GM23248 (cell line): ENCODE measurements around the gene GPX3. TPM values are rescaled to one million over a fixed set of nuclear protein-coding genes. Genes with fewer than 3 reads are reported as not detected.

Source experiments
- DNase-seq: peaks from one replicate; pipeline ENCODE4 v3.0.0-alpha.2; 2015
- H2AFZ ChIP-seq: fragments of 200-600 bp; sonication (generic); 2 replicates; pipeline ENCODE4 v1.6.1; 2016; ENCODE audit warnings: antibody characterized with exemption
- H3F3A ChIP-seq: fragments of 200-600 bp; sonication (generic); 2 replicates; pipeline ENCODE4 v1.6.1; 2016; ENCODE audit warnings: mild to moderate bottlenecking, antibody characterized with exemption, mixed run types; ENCODE audit not compliant: insufficient read depth
- H3K27ac ChIP-seq: fragments of 200-600 bp; sonication (generic); 2 replicates; pipeline ENCODE4 v1.5.1; 2016; ENCODE audit warnings: mild to moderate bottlenecking
- H3K27me3 ChIP-seq: fragments of 200-600 bp; sonication (generic); replicated peaks from 2 replicates; pipeline ENCODE4 v1.6.1; 2016; ENCODE audit warnings: mild to moderate bottlenecking; ENCODE audit not compliant: insufficient read depth
- H3K36me3 ChIP-seq: fragments of 200-600 bp; sonication (generic); 2 replicates; pipeline ENCODE4 v1.6.1; 2016; ENCODE audit warnings: low read depth, mild to moderate bottlenecking
- H3K4me1 ChIP-seq: fragments of 200-600 bp; sonication (generic); 2 replicates; pipeline ENCODE4 v1.6.1; 2016; ENCODE audit warnings: mild to moderate bottlenecking; ENCODE audit not compliant: insufficient read depth
- H3K4me2 ChIP-seq: fragments of 200-600 bp; sonication (generic); one replicate; pipeline ENCODE4 v1.6.1; 2016; ENCODE audit warnings: mild to moderate bottlenecking; ENCODE audit not compliant: unreplicated experiment
- H3K4me3 ChIP-seq: fragments of 200-600 bp; sonication (generic); 2 replicates; pipeline ENCODE4 v1.5.1; 2016; ENCODE audit warnings: mild to moderate bottlenecking
- H3K79me2 ChIP-seq: fragments of 200-600 bp; sonication (generic); 2 replicates; pipeline ENCODE4 v1.6.1; 2016; ENCODE audit warnings: mild to moderate bottlenecking; ENCODE audit not compliant: insufficient read depth
- H3K9ac ChIP-seq: fragments of 200-600 bp; sonication (generic); 2 replicates; pipeline ENCODE4 v1.6.1; 2016; ENCODE audit warnings: mild to moderate bottlenecking
- H3K9me2 ChIP-seq: fragments of 200-600 bp; sonication (generic); 2 replicates; pipeline ENCODE4 v1.6.1; 2016; ENCODE audit warnings: mixed run types, mild to moderate bottlenecking, moderate library complexity; ENCODE audit not compliant: insufficient read depth
- H3K9me3 ChIP-seq: fragments of 200-600 bp; sonication (generic); one replicate; pipeline ENCODE4 v1.6.1; 2017; ENCODE audit warnings: low read depth
- H4K20me1 ChIP-seq: fragments of 200-600 bp; sonication (generic); 2 replicates; pipeline ENCODE4 v1.6.0; 2016; ENCODE audit not compliant: insufficient read depth
- EZH2 ChIP-seq: fragments of 200-600 bp; sonication (generic); IDR thresholded peaks from 2 replicates; pipeline ENCODE4 v1.6.1; 2018; ENCODE audit warnings: antibody characterized with exemption, mild to moderate bottlenecking; ENCODE audit not compliant: insufficient read depth, poor library complexity, severe bottlenecking
- EZH2phosphoT487 ChIP-seq: fragments of 200-600 bp; sonication (generic); IDR thresholded peaks from 2 replicates; pipeline ENCODE4 v1.6.1; 2018; ENCODE audit warnings: antibody characterized with exemption, moderate library complexity, mild to moderate bottlenecking, low read depth; ENCODE audit not compliant: insufficient read depth
- WGBS, 2 experiments: methylation state at CpG; one replicate each; pipeline ENCODE4 v1.1.6; 2015 to 2017; ENCODE audit warnings: low lambda C conversion rate in 2 of 2, low coverage in 1 of 2; ENCODE audit errors: missing lambda C conversion rate in 2 of 2; 5-methylcytosine and 5-hydroxymethylcytosine counted together
- in situ Hi-C: fragments of 300-500 bp; cut with MboI; formaldehyde crosslinking; loops from 2 replicates; pipeline ENCODE4 v1.15.0; 2020
- polyA plus RNA-seq: library from polyadenylated mRNA; unstranded; fragments of >200 nt; fragmentation: Nextera tagmentation; extraction: Ambion mirVana; gene quantifications from 2 replicates; pipeline ENCODE4 v1.2.1, GENCODE V29; 2016
- total RNA-seq: library from RNA; depleted of rRNA; stranded (reverse); fragments of >200 nt; shearing (Covaris generic); gene quantifications from 2 replicates; pipeline ENCODE4 v1.2.3, GENCODE V29; 2014; rRNA removed

The GPX3 gene
- total and polyA plus RNA-seq, 2 experiments from 2014 or later: 3.0 to 4.2 TPM

GRCh38 chr5:151075698-151076331, 55.4 kb downstream of the GPX3 start:
- Histone ChIP-seq H3K9me2 (no peaks in the 10 kb centered on the region), H3K36me3 (no peaks in the 10 kb centered on the region), H3K27ac (peak overlapping the region; percentile 87), H2AFZ (no peak overlapping the region), H3K9ac (peak overlapping the region; percentile 45; the same call in 1 of the 2 replicates), H3K9me3 (no peaks in the 10 kb centered on the region), H3K79me2 (peaks cover 89% of the 10 kb centered on the region), H4K20me1 (no peaks in the 10 kb centered on the region), H3K4me1 (peaks cover 58% of the 10 kb centered on the region), H3K4me2 (peak overlapping the region; percentile 25), H3F3A (peaks cover 46% of the 10 kb centered on the region), H3K27me3 (no peaks in the 10 kb centered on the region), H3K4me3 (no peak overlapping the region)
- in situ Hi-C loops: no loop called here
- 34 to 51% methylated on average over 5 of the region's 5 CpGs for WGBS, 2 experiments
- DNase-seq: peak; percentile 88
- TF ChIP-seq EZH2 (no peak), EZH2phosphoT487 (no peak)

GRCh38 chr5:151076616-151077015, 56.2 kb downstream of the GPX3 start:
- no peaks in the 10 kb centered on the region for H3K27me3 ChIP-seq
- no peaks in the 10 kb centered on the region for H4K20me1 ChIP-seq
- DNase-seq: no peak
- H3K4me3 ChIP-seq: no peak overlapping the region
- H2AFZ ChIP-seq: no peak overlapping the region
- H3K36me3 ChIP-seq: no peaks in the 10 kb centered on the region
- H3K79me2 ChIP-seq: peaks cover 86% of the 10 kb centered on the region
- WGBS, 2 experiments: 96 to 100% methylated on average over 6 of the region's 6 CpGs
- peak overlapping the region; percentile 87 for H3K27ac ChIP-seq
- peak overlapping the region; percentile 45; the same call in 1 of the 2 replicates for H3K9ac ChIP-seq
- H3K9me2 ChIP-seq: no peaks in the 10 kb centered on the region
- H3K9me3 ChIP-seq: no peaks in the 10 kb centered on the region
- H3K4me2 ChIP-seq: no peak overlapping the region
- H3K4me1 ChIP-seq: peaks cover 53% of the 10 kb centered on the region
- TF ChIP-seq EZH2: no peak
- TF ChIP-seq EZH2phosphoT487: no peak
- H3F3A ChIP-seq: peaks cover 45% of the 10 kb centered on the region
- in situ Hi-C loops: no loop called here

GRCh38 chr5:151077419-151077818, 57.0 kb downstream of the GPX3 start:
- in situ Hi-C loops: no loop called here
- WGBS, 2 experiments: 96 to 97% methylated on average over 9 of the region's 9 CpGs
- Histone ChIP-seq H3K9ac (no peak overlapping the region), H3K79me2 (peaks cover 84% of the 10 kb centered on the region), H3K27me3 (no peaks in the 10 kb centered on the region), H3K27ac (no peak overlapping the region), H3F3A (peaks cover 46% of the 10 kb centered on the region), H3K4me2 (no peak overlapping the region), H2AFZ (no peak overlapping the region), H3K4me1 (peaks cover 49% of the 10 kb centered on the region), H4K20me1 (no peaks in the 10 kb centered on the region), H3K9me2 (no peaks in the 10 kb centered on the region), H3K9me3 (no peaks in the 10 kb centered on the region), H3K4me3 (no peak overlapping the region), H3K36me3 (no peaks in the 10 kb centered on the region)
- no peak for TF ChIP-seq EZH2
- no peak for TF ChIP-seq EZH2phosphoT487
- DNase-seq: no peak

- no peak overlapping the region for H2AFZ ChIP-seq
- in situ Hi-C loops: no loop called here
- TF ChIP-seq EZH2phosphoT487 (no peak), EZH2 (no peak)
- H3K9me2 ChIP-seq: no peaks in the 10 kb centered on the region
- H3K27me3 ChIP-seq: no peaks in the 10 kb centered on the region
- WGBS, 2 experiments: 97 to 98% methylated on average over 3 of the region's 3 CpGs
- H3K4me1 ChIP-seq: peaks cover 43% of the 10 kb centered on the region
- H3K9ac ChIP-seq: no peak overlapping the region
- H3K27ac ChIP-seq: no peak overlapping the region
- peaks cover 80% of the 10 kb centered on the region for H3K79me2 ChIP-seq
- no peaks in the 10 kb centered on the region for H3K36me3 ChIP-seq
- H4K20me1 ChIP-seq: no peaks in the 10 kb centered on the region
- no peak for DNase-seq
- H3K4me3 ChIP-seq: no peak overlapping the region
- H3F3A ChIP-seq: peaks cover 41% of the 10 kb centered on the region
- no peaks in the 10 kb centered on the region for H3K9me3 ChIP-seq
- no peak overlapping the region for H3K4me2 ChIP-seq
Measured at GRCh38 chr5:151077967-151078366, 57.6 kb downstream of the GPX3 start.

Other genes with a start within 250 kb of the GPX3 start
- 64.9 and 88.3 TPM in 2 replicates for gene SMIM3, start 241.8 kb upstream of the GPX3 start, total RNA-seq
- gene SMIM3, start 241.8 kb upstream of the GPX3 start, polyA plus RNA-seq: 72.2 and 73.8 TPM in 2 replicates
- not detected in 2 replicates for gene IRGM, start 174.1 kb upstream of the GPX3 start, total RNA-seq
- not detected in 2 replicates for gene IRGM, start 174.1 kb upstream of the GPX3 start, polyA plus RNA-seq
- 2.0 and 5.1 TPM in 2 replicates for gene ZNF300, start 115.6 kb upstream of the GPX3 start, total RNA-seq
- gene ZNF300, start 115.6 kb upstream of the GPX3 start, polyA plus RNA-seq: 2.9 and 3.0 TPM in 2 replicates
- gene TNIP1, start 60.4 kb downstream of the GPX3 start, total RNA-seq: 88.8 and 92.1 TPM in 2 replicates
- gene TNIP1, start 60.4 kb downstream of the GPX3 start, polyA plus RNA-seq: 43.1 and 43.2 TPM in 2 replicates
- gene ANXA6, start 137.2 kb downstream of the GPX3 start, total RNA-seq: 384 and 409 TPM in 2 replicates
- 183 and 190 TPM in 2 replicates for gene ANXA6, start 137.2 kb downstream of the GPX3 start, polyA plus RNA-seq
- gene CCDC69, start 203.5 kb downstream of the GPX3 start, total RNA-seq: 0.13 and 0.54 TPM in 2 replicates
- gene CCDC69, start 203.5 kb downstream of the GPX3 start, polyA plus RNA-seq: 0.47 and 0.56 TPM in 2 replicates
- gene GM2A, start 232.6 kb downstream of the GPX3 start, total RNA-seq: 21.1 and 23.5 TPM in 2 replicates
- 10.5 and 11.2 TPM in 2 replicates for gene GM2A, start 232.6 kb downstream of the GPX3 start, polyA plus RNA-seq